SH-SY5Y (cell line): ENCODE data around the gene MEIS1.

ENCODE experiments used
- GATA2 ChIP-seq: IDR thresholded peaks from 2 replicates; pipeline ENCODE4 v1.6.1; 2011; ENCODE audit warnings: mild to moderate bottlenecking, low read depth, low read length
- GATA3 ChIP-seq: IDR thresholded peaks from 2 replicates; pipeline ENCODE4 v1.6.1; 2011; ENCODE audit warnings: low read depth, mild to moderate bottlenecking, low read length, moderate library complexity

- TF ChIP-seq GATA2 (no peak), GATA3 (no peak)
Observed at GRCh38 chr2:66431274-66431642, 3.7 kb upstream of the MEIS1 start.
